ENCODE results near the gene TIMP2.
"Not testable (repeated sequence)": the region's sequence is repeated elsewhere in the genome, so short reads cannot be mapped to it uniquely, and the experiment has no call there.

The TIMP2 gene

GRCh38 chr17:78875363-78876093 is 49.7 kb downstream of the TIMP2 start:
- no peak for TF ChIP-seq GATA1 (IDR thresholded peaks at IDR 0.05; ENCODE audit: low read depth, low read length)
- no peak for TF ChIP-seq POLR2A (IDR thresholded peaks at IDR 0.05; ENCODE audit: low read length)
- no peak for DNase-seq

- no peak for DNase-seq
- TF ChIP-seq POLR2A (IDR thresholded peaks at IDR 0.05; ENCODE audit: low read length) (no peak), GATA1 (IDR thresholded peaks at IDR 0.05; ENCODE audit: low read depth, low read length) (no peak)
Observed at GRCh38 chr17:78873519-78874340, 51.5 kb downstream of the TIMP2 start.

GRCh38 chr17:78872486-78872885 is 52.7 kb downstream of the TIMP2 start:
- no peak for DNase-seq
- TF ChIP-seq GATA1 (IDR thresholded peaks at IDR 0.05; ENCODE audit: low read depth, low read length) (no peak), POLR2A (IDR thresholded peaks at IDR 0.05; ENCODE audit: low read length) (no peak)

GRCh38 chr17:78870621-78871020 is 54.6 kb downstream of the TIMP2 start:
- no peak for DNase-seq
- TF ChIP-seq POLR2A (IDR thresholded peaks at IDR 0.05; ENCODE audit: low read length) (no peak), GATA1 (IDR thresholded peaks at IDR 0.05; ENCODE audit: low read depth, low read length) (no peak)

GRCh38 chr17:78868391-78868790 is 56.8 kb downstream of the TIMP2 start:
- TF ChIP-seq POLR2A (IDR thresholded peaks at IDR 0.05; ENCODE audit: low read length) (no peak), GATA1 (IDR thresholded peaks at IDR 0.05; ENCODE audit: low read depth, low read length) (no peak)
- DNase-seq = no peak

GRCh38 chr17:78867046-78867445 is 58.1 kb downstream of the TIMP2 start:
- DNase-seq = not testable (repeated sequence)

- DNase-seq = peak; percentile 44 to 74
- TF ChIP-seq POLR2A (IDR thresholded peaks at IDR 0.05; ENCODE audit: low read length) (no peak), GATA1 (IDR thresholded peaks at IDR 0.05; ENCODE audit: low read depth, low read length) (no peak)
Observed at GRCh38 chr17:78865682-78866390, 59.4 kb downstream of the TIMP2 start.

- TF ChIP-seq GATA1 (IDR thresholded peaks at IDR 0.05; ENCODE audit: low read depth, low read length) = no peak
- TF ChIP-seq POLR2A (IDR thresholded peaks at IDR 0.05; ENCODE audit: low read length) = no peak
- DNase-seq = no peak
Observed at GRCh38 chr17:78864117-78864516, 61.1 kb downstream of the TIMP2 start.

- TF ChIP-seq POLR2A (IDR thresholded peaks at IDR 0.05; ENCODE audit: low read length) (no peak), GATA1 (IDR thresholded peaks at IDR 0.05; ENCODE audit: low read depth, low read length) (no peak)
- peak in 1 of 2 experiments; percentile 31 for DNase-seq
Observed at GRCh38 chr17:78862073-78863023, 62.8 kb downstream of the TIMP2 start.

- TF ChIP-seq POLR2A (IDR thresholded peaks at IDR 0.05; ENCODE audit: low read length) = no peak
- no peak for TF ChIP-seq GATA1 (IDR thresholded peaks at IDR 0.05; ENCODE audit: low read depth, low read length)
- no peak for DNase-seq
Observed at GRCh38 chr17:78861229-78861628, 64.0 kb downstream of the TIMP2 start.

GRCh38 chr17:78859051-78859450 is 66.1 kb downstream of the TIMP2 start:
- TF ChIP-seq GATA1 (IDR thresholded peaks at IDR 0.05; ENCODE audit: low read depth, low read length) = no peak
- TF ChIP-seq POLR2A (IDR thresholded peaks at IDR 0.05; ENCODE audit: low read length) = no peak
- DNase-seq = no peak

- no peak for DNase-seq
- no peak for TF ChIP-seq POLR2A (IDR thresholded peaks at IDR 0.05; ENCODE audit: low read length)
- no peak for TF ChIP-seq GATA1 (IDR thresholded peaks at IDR 0.05; ENCODE audit: low read depth, low read length)
Observed at GRCh38 chr17:78857266-78857665, 67.9 kb downstream of the TIMP2 start.

- TF ChIP-seq POLR2A (IDR thresholded peaks at IDR 0.05; ENCODE audit: low read length) = no peak
- TF ChIP-seq GATA1 (IDR thresholded peaks at IDR 0.05; ENCODE audit: low read depth, low read length) = no peak
- DNase-seq = no peak
Observed at GRCh38 chr17:78855561-78856165, 69.5 kb downstream of the TIMP2 start.

All from erythroblast (primary cell).